Testis (tissue), 2 donors: ENCODE measurements around the gene TAF1A.

Experiments
- CTCF ChIP-seq, 3 experiments: fragments of 450-650 bp in 2 of 3; fragments of 200-600 bp in 1 of 3; sonication (generic) in 1 of 3; IDR thresholded peaks; one replicate each; pipeline ENCODE4 v1.5.1; 2016 to 2019; ENCODE audit warnings: antibody characterized with exemption in 3 of 3, mild to moderate bottlenecking in 2 of 3, moderate library complexity in 1 of 3
- POLR2A ChIP-seq: fragments of 450-650 bp; IDR thresholded peaks from one replicate; pipeline ENCODE4 v1.6.1; 2017; ENCODE audit warnings: antibody characterized with exemption, mild to moderate bottlenecking, moderate library complexity

DNA sequence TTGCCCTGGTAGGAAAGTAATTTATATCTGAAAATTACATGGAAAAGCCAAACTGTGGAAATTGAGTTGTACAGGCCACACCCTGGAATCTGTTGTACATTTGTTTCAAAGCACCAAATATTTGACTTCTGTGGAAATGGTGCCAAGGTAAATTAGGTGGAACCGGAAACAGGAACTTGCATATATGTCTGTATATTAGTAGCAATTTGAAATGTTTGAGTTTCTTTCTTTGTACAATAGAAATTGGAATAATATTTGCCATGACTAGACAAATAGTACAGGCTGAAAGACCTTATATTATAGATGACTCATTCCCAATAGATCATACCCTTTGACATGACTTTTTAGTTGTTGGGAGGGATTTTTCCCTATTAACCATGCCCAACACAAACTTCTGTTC, 10.5 kb upstream of the TAF1A start:
- TF ChIP-seq POLR2A (no peak), CTCF (IDR thresholded peaks at IDR 0.05) (no peak)
